ENCODE results near the gene WBP2. TPM values are rescaled to one million over a fixed set of nuclear protein-coding genes. Genes with fewer than 3 reads are reported as not detected.
"Not testable (repeated sequence)": the region's sequence is repeated elsewhere in the genome, so short reads cannot be mapped to it uniquely, and the experiment has no call there.

WBP2 gene
- total RNA-seq, 1 donor from 2014 or later: 43.0 TPM

- TF ChIP-seq CTCF (conservative IDR thresholded peaks at IDR 0.05): no peak
- peaks cover 12% of the 10 kb centered on the region for H3K4me1 Mint-ChIP-seq (ENCODE audit: unreplicated experiment)
- no peaks in the 10 kb centered on the region for H3K27me3 Mint-ChIP-seq
- no peak for DNase-seq (ENCODE audit: extremely low spot score, unreplicated experiment)
- H3K4me3 Mint-ChIP-seq: no peak overlapping the region
- no peaks in the 10 kb centered on the region for H3K9me3 Mint-ChIP-seq
- no peaks in the 10 kb centered on the region for H3K36me3 Mint-ChIP-seq
- H3K27ac Mint-ChIP-seq: no peak overlapping the region
Observed at GRCh38 chr17:75861927-75862317, 6.8 kb upstream of the WBP2 start.

GRCh38 chr17:75859358-75859757 is 4.2 kb upstream of the WBP2 start:
- DNase-seq (ENCODE audit: extremely low spot score, unreplicated experiment); H3K9me3 Mint-ChIP-seq; H3K36me3 Mint-ChIP-seq; H3K27me3 Mint-ChIP-seq; H3K27ac Mint-ChIP-seq; H3K4me3 Mint-ChIP-seq: not testable (repeated sequence)
- H3K4me1 Mint-ChIP-seq (ENCODE audit: unreplicated experiment): peaks cover 12% of the 10 kb centered on the region

GRCh38 chr17:75856062-75856756 is 1.1 kb upstream of the WBP2 start:
- no peaks in the 10 kb centered on the region for H3K9me3 Mint-ChIP-seq
- H3K27ac Mint-ChIP-seq: peak overlapping the region; percentile 71
- peak; percentile 84 for DNase-seq (ENCODE audit: extremely low spot score, unreplicated experiment)
- H3K4me1 Mint-ChIP-seq (ENCODE audit: unreplicated experiment): peaks cover 10% of the 10 kb centered on the region
- H3K36me3 Mint-ChIP-seq: no peaks in the 10 kb centered on the region
- no peaks in the 10 kb centered on the region for H3K27me3 Mint-ChIP-seq
- peak; percentile 2 for TF ChIP-seq CTCF (conservative IDR thresholded peaks at IDR 0.05)
- no peak overlapping the region for H3K4me3 Mint-ChIP-seq

DNA sequence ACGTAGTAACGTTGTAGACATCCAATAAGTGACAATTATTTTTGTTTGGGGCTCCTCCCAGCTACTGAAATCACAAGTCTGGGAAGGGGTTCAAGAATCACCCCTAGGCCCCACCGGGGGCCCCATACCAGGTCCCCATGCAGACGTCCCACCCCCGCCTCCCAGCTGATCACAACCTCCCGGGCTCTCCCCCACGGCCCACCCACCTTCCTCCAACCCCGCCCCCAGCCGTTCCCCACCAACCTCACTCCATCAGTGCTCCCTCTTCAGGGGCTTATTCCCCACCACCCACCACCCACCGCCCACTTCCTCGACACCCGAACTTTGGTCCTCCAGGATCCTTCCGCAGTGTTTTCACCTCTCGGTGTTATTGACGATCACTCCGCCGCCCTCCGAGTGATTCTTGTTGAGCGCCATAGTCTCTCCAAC is 240 bp downstream of the WBP2 start:
- Mint-ChIP-seq H3K27ac (no peak overlapping the region), H3K36me3 (no peaks in the 10 kb centered on the region), H3K4me1 (ENCODE audit: unreplicated experiment) (peaks cover 10% of the 10 kb centered on the region), H3K9me3 (no peaks in the 10 kb centered on the region), H3K4me3 (no peak overlapping the region), H3K27me3 (no peaks in the 10 kb centered on the region)
- no peak for TF ChIP-seq CTCF (conservative IDR thresholded peaks at IDR 0.05)
- DNase-seq (ENCODE audit: extremely low spot score, unreplicated experiment): no peak

DNA sequence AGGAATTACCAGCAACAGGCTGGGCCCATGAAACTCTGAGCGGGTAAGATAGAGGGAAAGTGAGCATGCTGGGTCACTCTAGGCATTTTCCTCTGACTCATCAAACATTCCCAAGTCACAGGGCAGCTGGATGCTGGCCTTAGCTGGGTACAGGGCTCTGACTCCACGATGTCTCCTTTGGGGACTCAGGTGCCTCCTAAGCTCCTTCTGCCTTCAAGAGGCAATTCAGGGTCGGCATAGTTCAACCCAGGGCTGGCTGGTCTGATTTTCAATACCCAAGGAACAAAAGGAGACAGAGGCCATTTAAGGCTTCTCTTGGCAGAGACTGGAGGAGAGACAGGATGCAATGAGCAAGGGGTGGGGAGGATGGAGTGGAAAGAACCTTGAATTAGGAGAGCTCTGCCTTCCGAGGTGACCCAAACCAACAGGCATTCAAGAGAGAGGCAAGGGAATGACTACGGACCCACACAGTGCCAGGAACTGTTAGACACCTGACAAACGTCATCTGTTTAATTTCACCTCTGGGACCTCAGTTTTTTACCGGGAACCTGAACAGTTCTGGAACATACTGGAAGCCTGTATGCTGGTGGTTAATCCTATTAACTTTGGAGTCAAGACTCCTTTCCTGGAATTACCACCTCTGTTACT is 910 bp downstream of the WBP2 start:
- no peak for TF ChIP-seq CTCF (conservative IDR thresholded peaks at IDR 0.05)
- DNase-seq (ENCODE audit: extremely low spot score, unreplicated experiment): no peak
- Mint-ChIP-seq H3K27me3 (no peaks in the 10 kb centered on the region), H3K4me1 (ENCODE audit: unreplicated experiment) (peaks cover 10% of the 10 kb centered on the region), H3K36me3 (no peaks in the 10 kb centered on the region), H3K27ac (no peak overlapping the region), H3K9me3 (no peaks in the 10 kb centered on the region), H3K4me3 (no peak overlapping the region)

GRCh38 chr17:75853433-75853832 is 1.7 kb downstream of the WBP2 start:
- no peak for DNase-seq (ENCODE audit: extremely low spot score, unreplicated experiment)

GRCh38 chr17:75851693-75851991 is 3.5 kb downstream of the WBP2 start:
- H3K9me3 Mint-ChIP-seq; H3K4me3 Mint-ChIP-seq; H3K36me3 Mint-ChIP-seq; H3K27ac Mint-ChIP-seq; H3K27me3 Mint-ChIP-seq; DNase-seq (ENCODE audit: extremely low spot score, unreplicated experiment); H3K4me1 Mint-ChIP-seq (ENCODE audit: unreplicated experiment): not testable (repeated sequence)

More at GRCh38 chr17:75853433-75853832, 1.7 kb downstream of the WBP2 start:
- Mint-ChIP-seq H3K4me3 (peak overlapping the region; percentile 65), H3K9me3 (no peaks in the 10 kb centered on the region), H3K36me3 (peaks cover under 1% of the 10 kb centered on the region), H3K27ac (peak overlapping the region; percentile 63), H3K27me3 (no peaks in the 10 kb centered on the region), H3K4me1 (ENCODE audit: unreplicated experiment) (peaks cover 10% of the 10 kb centered on the region)
- no peak for TF ChIP-seq CTCF (conservative IDR thresholded peaks at IDR 0.05)

Measured in type B pancreatic cell (in vitro differentiated cells).